GM21423 (cell line): ENCODE measurements around the gene ITLN2.
"Not testable (repeated sequence)": the region's sequence is repeated elsewhere in the genome, so short reads cannot be mapped to it uniquely, and the experiment has no call there.

Experiments used
- ATAC-seq: cut with Tn5 transposase; IDR thresholded peaks from one replicate; pipeline ENCODE4 v1.9.1; 2021; ENCODE audit warnings: mild to moderate bottlenecking, moderate library complexity; ENCODE audit not compliant: unreplicated experiment

Gene ITLN2

DNA sequence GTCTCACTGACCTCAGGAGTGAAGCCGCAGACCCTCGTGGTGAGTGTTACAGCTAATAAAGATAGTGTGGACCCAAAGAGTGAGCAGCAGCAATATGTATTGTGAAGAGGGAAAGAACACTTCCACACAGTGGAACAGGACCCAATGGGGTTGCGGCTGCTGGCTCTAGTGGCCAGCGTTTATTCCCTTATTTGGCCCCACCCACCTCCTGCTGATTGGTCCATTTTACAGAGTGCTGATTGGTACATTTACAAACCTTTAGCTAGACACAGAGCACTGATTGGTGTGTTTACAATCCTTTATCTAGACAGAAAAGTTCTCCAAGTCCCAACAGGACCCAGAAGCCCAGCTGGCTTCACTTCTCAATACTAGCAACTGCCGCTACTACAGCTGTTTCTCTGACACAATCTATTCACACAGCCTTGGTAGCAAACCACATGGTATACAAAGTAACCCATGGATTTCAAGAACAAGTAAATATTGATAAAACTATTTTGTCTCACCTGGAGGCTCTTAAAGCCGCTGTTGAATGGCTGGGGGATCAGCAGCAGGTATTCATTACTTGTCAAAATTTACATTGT, 44.3 kb downstream of the ITLN2 start:
- no peak for ATAC-seq

DNA sequence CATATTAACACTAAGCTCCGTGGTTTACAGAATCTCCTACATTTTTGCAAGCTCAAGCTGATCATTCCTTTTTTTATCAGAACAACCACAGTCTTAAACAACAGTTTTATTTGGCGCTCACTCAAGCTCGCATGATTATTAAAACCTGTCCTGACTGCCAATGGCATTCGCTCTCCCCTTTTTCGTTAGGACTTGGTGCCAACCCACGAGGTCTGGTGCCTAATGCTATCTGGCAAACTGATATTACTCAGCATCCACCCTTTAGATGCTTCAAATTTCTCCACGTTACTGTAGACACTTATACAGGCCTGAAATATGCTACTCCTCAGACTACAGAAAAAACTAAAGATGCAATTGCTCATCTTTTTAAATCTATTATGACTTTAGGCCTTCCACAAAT, 46.6 kb downstream of the ITLN2 start:
- ATAC-seq = no peak

DNA sequence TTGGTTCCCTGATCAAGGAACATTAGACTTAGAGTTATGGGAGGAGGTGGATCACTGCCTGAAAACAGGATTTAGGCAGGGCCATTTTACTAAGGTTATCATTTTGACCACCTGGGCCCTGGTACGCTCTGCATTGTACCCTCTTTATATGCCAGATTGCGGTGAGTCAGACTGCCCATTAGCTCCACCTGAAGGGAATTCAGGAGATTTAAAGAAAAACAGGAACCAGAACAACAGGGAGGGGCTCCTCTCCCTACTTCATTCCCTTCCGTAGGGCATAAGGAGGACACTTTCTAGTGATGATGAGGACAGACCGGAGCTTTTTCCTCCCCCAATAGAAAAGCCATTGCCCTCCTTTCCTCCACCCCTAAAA, 49.0 kb downstream of the ITLN2 start:
- ATAC-seq = no peak

DNA sequence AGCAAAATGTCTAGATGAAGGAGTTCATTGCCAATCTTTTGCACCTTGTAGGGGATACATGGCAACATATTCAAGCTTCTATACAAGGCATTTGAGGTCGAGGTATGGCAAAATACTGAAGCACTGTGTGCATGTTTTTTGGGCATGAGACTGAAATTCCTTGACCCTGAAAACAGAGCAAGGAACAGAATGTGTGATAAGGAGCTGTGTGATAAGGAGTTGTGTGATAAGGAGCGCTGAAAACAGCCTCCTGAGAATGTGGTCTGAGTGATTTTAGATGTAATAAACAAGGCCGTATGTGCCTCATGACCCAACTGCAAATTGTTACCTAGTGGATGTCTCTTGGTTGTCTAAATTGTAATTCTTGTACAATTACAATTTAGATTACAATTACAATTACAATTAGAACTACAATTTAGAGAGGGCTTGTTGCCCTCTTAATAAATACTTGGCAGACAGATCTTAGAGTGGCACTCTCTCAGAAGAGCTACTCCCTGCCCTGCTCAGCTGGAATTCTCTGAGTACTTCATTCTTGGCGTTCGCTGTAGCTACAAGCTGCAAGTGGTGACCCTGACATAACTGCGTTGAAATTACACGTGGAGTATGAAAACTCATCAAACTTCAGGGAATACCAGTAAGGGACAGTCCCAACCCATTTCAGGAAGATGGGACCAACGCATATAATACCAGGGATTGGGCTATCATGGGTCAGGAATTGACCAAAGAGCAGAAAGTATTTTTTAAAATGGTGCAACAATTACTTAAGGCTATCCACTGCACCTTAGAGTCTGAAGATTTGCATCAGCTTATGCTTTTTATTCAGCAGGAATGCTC, 49.6 kb downstream of the ITLN2 start:
- ATAC-seq = no peak

DNA sequence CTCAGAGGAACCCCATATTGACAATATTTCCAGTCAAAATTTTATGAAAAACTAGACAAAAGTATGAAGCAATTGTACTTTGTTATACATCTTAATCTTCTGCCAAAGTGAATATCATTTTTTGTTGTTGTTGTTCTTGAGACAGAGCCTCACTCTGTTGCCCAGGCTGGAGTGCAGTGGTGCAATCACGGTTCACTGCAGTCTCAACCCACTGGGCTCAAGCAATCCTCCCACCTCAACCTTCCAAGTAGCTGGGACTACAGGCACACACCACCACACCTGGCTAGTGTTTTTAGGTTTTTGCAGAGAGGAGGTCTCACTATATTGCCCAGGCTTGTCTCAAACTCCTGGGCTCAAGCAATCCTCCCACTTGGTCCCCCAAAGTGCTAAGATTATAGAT, 52.4 kb downstream of the ITLN2 start:
- not testable (repeated sequence) for ATAC-seq

DNA sequence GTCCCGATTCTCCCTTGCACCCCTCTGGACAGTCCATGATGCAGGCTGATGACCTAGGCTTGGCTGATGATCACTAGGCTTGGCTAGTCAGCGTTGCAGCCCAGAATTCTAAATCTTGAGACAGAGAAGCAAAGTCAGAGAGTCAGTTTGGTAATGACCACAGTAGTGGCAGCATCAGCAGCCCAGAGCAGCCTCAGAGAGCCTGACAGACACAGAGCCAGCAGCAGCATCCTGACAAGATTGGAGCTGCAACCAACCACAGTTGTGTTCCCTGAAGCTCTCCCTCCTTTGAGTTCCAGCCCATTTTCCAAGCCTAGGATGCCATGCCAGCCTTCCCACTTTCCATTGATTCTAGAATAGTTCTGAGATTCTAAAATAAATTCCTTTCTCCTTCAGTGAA, 52.8 kb downstream of the ITLN2 start:
- no peak for ATAC-seq

DNA sequence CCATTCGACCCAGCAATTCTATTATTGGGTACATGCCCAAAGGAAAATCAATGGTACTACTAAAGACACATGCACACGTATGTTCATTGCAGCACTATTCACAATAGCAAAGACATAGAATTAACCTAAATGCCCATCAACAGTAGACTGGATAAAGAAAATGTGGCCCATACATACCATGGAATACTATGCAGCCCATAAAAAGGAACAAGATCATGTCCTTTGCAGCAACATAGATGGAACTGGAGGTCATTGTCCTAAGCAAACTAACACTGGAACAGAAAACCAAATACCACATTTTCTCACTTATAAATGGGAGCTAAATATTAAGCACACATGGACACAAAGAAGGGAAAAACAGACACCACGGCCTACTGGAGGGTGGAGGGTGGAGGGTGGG, 53.9 kb downstream of the ITLN2 start:
- ATAC-seq = not testable (repeated sequence)
